Panc1 (cell line): ENCODE results near the gene KRT4.

Experiments used
- TCF7L2 ChIP-seq: IDR thresholded peaks from 2 replicates; pipeline ENCODE4 v1.6.1; 2011; ENCODE audit warnings: mild to moderate bottlenecking, low read depth, low read length, inconsistent platforms
- TF ChIP-seq, protein P1 (sequence below): fragments of 450-650 bp; IDR thresholded peaks from 2 replicates; pipeline ENCODE4 v1.5.1; 2017; ENCODE audit warnings: mild to moderate bottlenecking

DNA sequence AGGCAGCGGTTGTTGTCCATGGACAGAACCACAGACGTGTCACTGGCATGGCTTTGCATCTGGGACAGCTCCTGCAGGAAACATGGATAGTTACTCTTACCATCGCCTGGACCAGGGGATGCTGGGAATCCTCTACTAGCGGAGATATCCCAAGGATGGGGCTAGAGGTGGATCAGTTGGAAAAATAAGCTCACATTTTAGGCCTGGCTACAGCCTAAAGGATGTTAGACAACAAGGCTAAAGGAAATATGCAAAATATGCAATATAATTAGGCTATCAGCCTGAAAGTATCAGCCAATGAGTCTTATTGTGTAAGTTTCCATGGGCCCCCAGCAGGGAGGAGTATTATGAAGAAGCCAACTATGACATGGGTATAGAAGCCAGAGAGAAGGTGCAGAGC lies 41.7 kb downstream of the KRT4 start:
- TF ChIP-seq, protein P1, sequence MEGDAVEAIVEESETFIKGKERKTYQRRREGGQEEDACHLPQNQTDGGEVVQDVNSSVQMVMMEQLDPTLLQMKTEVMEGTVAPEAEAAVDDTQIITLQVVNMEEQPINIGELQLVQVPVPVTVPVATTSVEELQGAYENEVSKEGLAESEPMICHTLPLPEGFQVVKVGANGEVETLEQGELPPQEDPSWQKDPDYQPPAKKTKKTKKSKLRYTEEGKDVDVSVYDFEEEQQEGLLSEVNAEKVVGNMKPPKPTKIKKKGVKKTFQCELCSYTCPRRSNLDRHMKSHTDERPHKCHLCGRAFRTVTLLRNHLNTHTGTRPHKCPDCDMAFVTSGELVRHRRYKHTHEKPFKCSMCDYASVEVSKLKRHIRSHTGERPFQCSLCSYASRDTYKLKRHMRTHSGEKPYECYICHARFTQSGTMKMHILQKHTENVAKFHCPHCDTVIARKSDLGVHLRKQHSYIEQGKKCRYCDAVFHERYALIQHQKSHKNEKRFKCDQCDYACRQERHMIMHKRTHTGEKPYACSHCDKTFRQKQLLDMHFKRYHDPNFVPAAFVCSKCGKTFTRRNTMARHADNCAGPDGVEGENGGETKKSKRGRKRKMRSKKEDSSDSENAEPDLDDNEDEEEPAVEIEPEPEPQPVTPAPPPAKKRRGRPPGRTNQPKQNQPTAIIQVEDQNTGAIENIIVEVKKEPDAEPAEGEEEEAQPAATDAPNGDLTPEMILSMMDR = no peak
- TF ChIP-seq TCF7L2 = no peak
